GM21723 (cell line): ENCODE results near the gene NTRK2.

Experiments
- ATAC-seq: cut with Tn5 transposase; IDR thresholded peaks from one replicate; pipeline ENCODE4 v1.9.1; 2021; ENCODE audit warnings: mild to moderate bottlenecking, moderate library complexity; ENCODE audit not compliant: unreplicated experiment

Gene NTRK2

DNA sequence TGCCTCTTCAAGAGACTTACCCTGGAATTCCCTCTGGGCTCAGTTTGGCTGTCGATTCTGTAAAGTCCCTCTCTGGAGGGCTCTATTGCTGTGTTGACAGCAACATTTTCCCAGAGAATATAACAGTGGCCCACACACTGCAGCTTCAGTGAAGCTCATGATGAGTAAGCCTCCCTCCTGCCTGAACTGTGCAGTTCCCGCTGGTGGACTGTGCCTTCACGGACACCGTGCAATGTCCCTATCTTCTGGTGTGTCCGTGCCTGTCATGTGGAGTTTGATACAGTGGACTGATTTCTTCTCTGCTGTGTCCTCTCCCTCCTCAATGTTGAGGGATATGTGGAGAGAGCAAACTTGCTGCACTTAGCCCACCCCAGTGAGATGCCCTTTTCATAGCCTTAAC, 109.0 kb downstream of the NTRK2 start:
- no peak for ATAC-seq

- no peak for ATAC-seq
These were observed 110.4 kb downstream of the NTRK2 start for GRCh38 chr9:84779883-84780282.

DNA sequence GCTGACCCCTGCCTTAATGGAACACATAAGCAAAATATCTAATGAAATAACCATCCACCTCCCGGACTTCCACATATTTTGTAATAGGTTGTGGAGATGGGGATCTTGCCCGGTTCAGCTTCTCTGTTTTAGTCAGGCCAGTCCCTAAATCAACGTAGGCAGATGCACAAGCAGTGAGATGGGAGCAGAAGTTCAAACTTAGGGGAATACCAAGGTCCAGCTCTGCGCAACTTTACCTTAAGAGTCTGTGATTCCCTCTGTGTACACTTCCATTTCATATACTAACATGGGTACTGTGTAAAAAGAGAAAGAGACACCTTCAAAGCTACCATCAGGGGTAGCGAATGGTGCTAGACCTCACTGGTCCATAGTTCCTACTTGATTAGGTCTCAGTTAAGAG, 110.9 kb downstream of the NTRK2 start:
- no peak for ATAC-seq

DNA sequence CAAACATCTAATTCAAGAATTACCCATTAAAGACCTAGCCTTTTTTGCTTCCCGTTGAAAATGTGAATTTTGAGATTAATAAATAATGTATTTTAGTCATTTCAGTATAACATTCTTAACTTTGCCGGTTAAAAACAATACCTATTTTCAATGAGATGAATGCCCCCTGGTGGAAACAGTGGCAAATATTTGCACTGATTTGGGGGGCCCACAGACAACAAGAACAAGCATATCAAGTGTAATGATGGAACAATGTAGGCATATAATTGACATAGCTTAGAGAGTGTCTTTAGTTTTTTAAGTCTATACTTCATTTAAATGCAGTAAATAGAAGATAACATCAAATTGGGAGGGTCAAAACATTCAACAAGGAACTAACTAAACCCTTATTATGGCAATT, 111.9 kb downstream of the NTRK2 start:
- no peak for ATAC-seq

DNA sequence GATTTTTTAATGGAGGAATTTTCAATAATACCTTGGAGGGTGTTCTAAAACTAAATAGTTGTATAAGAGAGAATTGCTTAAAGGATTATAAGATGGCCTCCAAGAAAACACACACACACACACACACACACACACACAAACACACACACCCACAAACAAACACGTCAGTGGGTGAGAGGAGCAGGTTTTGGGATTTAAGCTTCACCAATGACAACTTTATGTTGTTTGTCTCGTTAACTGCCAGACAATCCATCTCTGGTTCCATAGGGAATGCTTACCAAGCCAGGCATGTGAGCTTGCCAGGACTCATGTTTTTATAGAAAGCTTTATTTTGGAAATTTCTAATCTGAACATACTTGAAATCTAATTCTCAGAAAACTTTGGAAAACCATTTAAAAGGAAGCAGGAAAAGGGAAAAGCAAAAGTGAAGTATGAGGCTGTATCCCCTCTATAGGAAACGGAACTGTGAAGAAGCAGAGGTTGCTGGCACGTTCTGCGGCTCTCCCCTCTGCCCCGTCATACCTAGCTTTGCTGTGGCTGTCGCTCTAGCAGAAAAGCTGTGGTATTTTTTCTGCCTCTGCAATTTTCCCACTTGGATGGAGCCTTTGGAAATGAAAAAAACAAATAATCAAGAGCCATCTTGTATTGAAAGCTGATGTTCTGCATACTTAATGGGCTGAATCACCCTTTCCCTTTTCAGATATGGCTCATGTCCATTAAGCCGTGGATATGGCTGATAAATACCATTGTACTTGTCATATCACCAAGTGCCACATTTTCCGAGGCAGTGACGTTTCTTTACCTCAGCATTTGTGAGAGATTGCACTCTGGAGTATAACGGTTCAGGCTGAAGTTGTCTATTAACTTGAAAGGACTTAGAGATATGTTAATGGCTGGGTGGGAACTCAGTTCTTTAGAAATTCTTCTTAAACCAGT, 112.7 kb downstream of the NTRK2 start:
- no peak for ATAC-seq

DNA sequence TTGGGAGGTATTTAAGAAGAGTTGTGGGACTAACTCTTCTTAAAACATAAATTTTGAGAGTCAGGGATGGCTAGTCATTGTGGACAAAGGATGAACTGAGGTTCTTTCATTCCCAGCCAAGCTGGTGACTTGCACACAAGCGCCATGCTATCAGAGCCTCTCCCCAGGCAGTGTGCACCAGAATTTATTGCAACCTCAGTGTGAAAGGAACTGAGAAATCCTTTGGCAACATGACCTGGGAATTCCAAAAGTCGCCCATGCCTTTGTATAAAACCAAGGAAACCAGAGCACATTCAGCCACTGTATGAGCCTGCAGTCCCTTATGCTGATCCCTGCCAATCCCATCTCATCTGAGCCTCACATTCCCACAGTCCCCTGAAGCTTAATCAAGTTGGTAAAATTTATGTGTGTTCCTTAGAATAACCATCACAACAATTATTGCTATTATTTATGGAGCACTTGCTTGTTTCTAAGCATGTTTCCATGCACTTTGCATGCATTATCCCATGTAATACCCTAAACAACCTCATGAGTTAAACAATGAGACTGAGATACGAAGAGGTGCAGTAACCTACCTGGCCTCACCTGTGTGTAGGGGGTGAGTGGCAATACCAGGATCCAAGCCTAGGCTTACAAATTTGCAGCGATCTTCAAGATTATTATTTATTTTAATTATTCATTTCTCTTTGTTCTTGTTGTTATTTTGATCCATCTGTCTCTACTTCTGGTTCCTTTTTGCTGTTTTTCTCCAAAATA, 116.4 kb downstream of the NTRK2 start:
- no peak for ATAC-seq

GRCh38 chr9:84788803-84789462, 119.4 kb downstream of the NTRK2 start:
- ATAC-seq = no peak

DNA sequence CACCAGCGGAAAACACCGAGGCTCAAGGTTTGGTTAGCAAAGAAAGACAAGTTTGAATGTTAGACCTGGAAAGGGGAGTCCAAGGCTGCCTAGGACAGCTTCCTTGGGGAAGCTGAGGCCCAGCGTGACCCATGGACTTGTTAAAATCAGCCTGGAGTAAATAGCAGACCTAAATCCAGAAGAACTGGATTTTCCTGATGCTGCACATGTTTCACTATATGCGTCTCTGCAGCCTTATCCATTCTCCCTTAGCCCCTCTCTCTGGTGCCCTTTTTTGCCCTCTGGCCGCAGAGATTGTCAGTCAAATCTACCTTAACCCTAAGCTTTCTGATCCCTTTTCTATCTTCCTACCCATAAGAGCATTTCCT, 119.9 kb downstream of the NTRK2 start:
- ATAC-seq = no peak

DNA sequence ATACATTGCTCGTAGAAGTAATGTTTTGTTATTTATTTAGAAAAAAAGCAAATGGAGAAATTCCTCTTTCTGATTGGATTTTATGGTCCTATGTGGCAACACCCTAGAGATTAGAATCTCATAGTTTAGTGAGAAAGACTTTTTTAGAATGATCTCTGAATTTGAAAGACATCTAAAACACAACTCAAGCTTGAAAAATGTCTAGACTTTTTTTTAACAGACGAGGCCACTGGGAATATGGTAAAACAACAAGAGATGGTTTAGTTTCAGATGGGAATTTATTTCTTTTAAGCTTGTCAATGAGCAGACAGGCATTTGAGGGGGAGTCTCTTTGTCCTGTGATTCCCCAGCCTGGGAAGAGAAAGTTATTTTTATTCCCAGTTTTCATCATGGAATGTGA, 122.1 kb downstream of the NTRK2 start:
- no peak for ATAC-seq

DNA sequence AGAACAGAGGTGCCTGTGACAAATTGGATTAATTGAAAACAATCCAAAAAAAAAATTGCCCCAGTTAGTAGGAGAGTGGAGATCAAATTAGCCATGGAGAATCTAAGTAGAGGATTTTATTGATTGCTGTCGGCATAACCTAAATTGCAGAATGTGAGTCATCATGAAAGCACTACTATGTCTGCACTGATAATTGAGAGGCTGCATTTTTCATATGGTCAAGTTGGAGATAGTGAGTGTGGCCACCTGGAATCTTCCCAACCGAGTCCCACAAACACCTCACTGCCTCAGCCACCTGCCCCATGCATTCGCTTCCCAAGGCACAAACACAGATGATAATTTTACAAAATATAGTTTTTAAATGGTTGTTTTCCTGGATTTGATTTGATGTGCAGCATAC, 123.7 kb downstream of the NTRK2 start:
- no peak for ATAC-seq

DNA sequence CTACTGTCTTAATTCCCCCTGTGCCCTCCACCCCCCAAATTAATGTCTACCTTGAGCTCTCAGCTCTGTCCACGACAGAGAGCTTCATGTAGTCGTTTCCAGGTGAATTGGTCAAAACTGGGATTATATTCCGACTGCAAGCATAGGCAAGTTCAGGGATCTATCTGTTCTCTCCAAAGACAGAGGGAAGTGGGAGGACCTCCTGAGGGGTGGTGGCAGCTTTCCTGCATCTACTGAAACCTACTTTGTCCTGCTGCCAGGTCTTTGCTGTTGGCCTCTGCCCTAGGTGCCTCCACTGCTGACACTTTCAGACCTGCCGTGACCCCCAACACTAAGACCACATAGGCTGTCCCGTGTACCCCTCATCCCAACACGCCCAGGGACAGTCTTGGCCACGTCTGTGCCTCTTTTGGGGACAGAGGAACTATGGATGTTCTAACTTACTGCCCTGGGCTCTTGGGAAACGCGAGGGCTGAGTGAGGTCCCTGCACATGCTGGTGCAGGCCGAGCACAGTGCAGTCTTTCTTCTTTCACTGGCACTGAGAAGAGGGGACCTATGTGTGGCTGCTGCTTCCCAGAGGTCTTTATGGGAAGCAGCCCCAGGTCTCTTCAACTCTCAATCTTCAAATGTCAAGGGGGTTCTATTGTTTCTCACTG, 125.6 kb downstream of the NTRK2 start:
- ATAC-seq = no peak

DNA sequence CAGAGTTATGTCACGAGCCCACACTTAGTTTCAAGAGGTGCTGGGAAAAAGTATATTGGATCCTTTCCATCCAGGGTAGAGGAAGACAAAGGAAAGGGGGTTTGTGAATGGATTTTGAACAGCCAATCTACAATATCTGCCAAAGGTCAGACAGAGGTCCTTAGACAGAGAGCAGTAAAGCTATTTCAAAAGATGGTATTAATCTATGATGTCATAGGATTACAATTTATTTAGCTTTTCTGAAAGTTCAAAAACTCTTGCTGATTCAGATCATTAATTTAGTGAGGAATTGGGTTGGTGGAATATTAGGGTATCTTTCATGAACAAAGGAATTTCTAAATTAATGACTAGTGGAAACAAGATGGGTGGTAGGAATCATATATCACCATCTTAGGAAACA, 126.9 kb downstream of the NTRK2 start:
- no peak for ATAC-seq

GRCh38 chr9:84799251-84799650, 129.7 kb downstream of the NTRK2 start:
- ATAC-seq = no peak

DNA sequence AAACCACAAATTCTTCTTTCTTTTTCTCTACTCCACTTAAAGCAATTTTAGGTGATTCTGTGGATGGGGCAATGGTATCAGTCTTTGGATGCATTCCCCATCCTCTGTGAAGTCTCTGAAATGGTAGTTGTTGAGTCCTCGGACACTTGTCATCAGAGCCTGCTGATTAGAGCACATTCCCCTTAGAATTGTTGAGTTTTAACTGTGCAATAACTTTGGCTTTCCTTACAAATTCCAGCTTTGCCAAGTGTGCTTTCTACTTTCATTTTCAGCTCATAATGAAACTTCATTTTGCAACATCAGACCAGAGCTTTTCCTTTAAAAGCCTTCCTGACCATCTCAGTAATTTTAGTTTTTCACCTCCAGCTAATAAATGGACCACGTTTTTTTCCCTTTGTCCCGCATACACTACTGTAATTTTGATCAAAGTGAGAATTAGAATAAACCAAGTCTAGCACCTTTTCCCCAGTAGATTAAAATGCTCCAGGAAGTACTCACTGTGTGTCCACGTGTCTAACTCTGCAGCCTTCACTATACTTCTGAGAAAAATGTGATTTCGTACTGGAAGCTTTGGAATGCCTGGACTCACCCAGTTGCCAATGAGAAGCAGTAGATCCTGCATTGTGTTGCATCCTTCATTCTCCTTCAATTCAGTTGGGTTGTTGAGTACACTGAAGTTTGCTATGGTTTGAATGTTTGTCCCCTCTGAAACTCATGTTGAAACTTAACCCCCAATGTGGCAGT, 135.6 kb downstream of the NTRK2 start:
- no peak for ATAC-seq

- ATAC-seq = no peak
These were observed 137.9 kb downstream of the NTRK2 start for GRCh38 chr9:84807431-84807830.

DNA sequence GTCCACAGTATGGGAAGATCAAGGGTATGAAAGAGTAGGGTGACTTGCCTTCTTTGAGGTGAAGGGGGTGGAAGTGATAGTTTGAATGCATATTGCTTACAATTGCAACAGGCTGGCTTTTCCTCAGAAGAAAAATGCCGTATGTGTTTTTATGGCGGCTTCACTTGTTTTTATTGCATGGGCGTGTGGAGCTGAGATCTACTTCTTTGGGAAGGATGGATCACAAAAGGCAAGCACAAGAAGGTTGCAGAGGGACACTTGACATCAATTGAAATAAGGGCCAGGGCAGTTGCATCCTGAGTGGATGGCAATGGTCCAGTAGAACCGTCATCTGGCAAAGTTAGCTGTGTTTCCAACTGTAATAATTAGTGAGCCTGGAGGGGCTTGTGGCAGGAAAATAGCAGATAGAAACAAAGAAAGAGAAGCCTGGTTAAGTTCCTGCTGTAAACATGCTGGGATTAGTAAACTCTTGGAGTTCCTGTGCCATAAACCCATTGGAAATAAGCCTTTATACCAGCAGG, 138.4 kb downstream of the NTRK2 start:
- no peak for ATAC-seq

- no peak for ATAC-seq
These were observed 138.9 kb downstream of the NTRK2 start for GRCh38 chr9:84808416-84808815.

DNA sequence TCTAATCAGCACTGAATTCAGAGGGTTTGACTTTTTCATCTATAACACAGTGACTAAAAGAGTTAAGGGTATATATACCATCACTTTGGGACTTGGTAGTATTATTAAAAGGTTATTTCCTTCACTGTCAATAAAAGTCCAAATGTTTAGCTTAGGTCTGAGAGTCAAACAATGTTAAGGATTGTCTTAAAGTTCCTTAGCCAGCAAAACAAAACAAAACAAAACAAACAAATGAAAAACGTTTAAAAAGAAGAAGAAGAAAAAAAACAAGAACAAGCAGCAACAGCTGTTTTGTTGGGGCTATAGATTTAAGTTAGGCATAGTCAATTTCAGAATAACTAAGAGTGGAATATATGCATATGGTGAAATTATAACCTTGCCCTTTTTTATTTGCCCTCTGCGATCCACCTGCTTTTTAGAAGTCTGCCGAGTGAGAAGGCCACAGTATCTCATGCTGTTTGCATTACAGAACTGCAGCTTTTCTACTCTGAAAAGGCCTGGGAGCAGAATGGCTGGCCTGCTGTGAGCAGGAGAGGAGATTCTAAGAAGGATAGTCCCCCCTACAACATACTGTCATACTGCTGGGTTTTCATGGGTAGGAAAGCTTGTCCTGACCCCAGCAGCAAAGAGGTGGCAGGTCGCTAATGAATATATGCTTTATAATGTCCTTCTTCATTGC, 141.7 kb downstream of the NTRK2 start:
- no peak for ATAC-seq

DNA sequence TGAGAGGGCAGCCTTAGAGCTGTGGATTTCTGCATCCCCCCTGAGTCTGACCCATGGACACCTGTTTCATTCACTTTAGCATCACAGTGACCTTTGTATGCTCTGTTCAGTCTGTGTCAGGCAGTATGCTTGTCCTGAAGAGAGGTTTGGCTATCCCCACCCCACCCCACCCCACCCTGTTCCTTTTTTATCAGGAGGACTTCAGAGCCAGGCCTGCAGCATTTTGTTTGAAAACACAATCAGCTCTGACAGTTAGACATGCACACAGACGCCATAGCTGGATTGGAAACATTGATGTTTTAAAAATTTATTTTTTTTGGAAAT, 142.2 kb downstream of the NTRK2 start:
- ATAC-seq = no peak

- no peak for ATAC-seq
These were observed 142.8 kb downstream of the NTRK2 start for GRCh38 chr9:84812355-84812754.
